HG03571 (cell line): ENCODE measurements around the gene TUFT1.

Experiments used
- ATAC-seq: cut with Tn5 transposase; IDR thresholded peaks from one replicate; pipeline ENCODE4 v1.9.1; 2021; ENCODE audit not compliant: unreplicated experiment

Gene TUFT1

DNA sequence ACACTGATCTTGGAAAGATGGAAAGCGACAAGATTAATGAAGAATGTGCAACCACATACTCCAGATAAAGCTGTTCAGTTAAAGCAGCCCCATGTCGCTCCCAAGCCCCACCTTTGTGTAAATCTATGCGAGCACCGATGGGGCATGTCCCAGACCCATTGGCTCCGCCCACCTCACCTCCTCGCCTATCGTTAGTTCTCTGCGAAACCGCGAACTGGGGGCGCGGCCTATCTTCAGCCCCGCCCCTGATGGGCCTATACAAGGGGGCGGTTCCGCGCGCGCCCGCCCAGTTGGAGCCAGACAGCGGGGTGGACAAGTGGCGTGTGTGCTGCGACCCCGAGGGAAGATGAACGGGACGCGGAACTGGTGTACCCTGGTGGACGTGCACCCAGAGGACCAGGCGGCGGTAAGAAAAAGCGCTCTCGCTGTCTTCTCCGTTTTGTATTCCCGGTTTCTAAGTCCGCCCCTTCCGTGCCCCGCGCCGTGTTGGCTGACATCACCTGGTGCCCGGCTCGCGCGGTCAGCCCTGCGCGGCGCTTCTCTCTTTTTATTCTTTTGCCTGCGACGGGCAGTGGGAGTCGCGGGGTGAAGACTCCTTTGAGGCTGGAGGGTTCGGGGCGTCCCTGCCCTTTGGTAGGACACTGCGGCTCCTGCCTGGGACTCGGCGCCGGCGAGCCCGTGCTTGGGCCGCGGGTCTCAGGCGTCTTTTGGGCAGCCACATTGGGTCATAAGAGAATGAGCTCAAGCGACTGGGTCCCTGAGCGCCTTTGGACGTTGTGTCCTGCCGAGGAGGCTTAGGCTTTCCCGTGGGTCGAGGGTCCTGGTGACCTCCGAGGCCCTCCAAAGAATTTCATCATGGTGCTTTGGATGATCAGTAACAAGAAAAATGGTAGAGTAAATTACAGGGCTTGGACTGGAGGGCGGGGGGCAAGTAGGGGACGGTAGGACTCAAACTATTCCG is at the start of gene TUFT1:
TSS of gene TUFT1 (plus strand) at position 289 of the 961 bp plus-strand sequence. CDS start at position 347, 58 bp downstream.
- ATAC-seq: peak; percentile 82

GRCh38 chr1:151491641-151492040 is 48.5 kb upstream of the TUFT1 start:
- ATAC-seq: no peak

GRCh38 chr1:151492120-151492519 is 48.0 kb upstream of the TUFT1 start:
- no peak for ATAC-seq

- no peak for ATAC-seq
Measured at GRCh38 chr1:151493042-151493441, 47.1 kb upstream of the TUFT1 start.

DNA sequence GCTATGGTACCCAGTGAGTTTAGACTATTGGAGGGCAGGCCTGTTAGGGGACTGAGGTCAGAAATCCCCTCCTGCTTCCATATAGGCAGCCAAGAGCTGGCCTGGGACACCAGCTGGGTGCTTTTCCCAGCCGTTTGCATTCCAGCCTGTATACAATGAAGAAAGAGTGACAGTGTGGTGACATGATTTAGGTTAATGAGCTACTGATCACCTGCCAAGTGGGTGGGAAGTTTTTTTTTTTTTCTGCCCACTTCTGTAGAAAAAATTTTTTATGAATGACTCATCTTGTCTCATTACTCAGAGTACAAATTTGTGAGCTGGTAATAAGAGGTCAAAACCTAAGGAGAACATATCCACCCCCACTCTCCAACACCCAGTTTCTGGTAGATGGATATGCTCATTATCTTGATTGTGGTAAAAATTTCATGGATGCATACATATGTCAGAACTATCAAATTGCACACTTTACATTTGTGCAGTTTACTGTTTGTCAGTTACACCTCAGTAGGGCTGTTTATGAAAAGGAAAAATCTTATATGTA is 45.3 kb upstream of the TUFT1 start:
- no peak for ATAC-seq

DNA sequence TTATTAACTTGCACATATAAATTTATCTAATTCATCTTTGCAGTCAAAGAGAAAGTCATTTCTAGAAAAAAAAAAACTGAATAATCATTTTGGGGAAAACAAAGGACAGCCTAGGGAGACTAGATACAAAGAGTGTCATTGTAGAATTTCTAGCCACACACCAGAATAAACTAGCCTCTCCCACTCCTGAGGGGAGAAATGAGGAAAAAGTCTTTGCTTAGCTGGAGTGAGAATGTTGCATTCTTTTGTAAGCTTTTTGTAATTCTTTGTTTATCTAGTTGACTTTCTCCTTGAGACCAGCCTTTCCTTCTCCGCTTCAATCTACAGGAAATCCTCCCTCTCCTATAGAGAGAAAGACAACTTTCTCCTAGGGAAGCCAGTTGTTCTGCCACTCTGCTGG is 44.8 kb upstream of the TUFT1 start:
- no peak for ATAC-seq

- ATAC-seq: no peak
Measured at GRCh38 chr1:151499365-151499764, 40.7 kb upstream of the TUFT1 start.

- no peak for ATAC-seq
Measured at GRCh38 chr1:151499930-151500329, 40.2 kb upstream of the TUFT1 start.

GRCh38 chr1:151501474-151501873 is 38.6 kb upstream of the TUFT1 start:
- no peak for ATAC-seq

- no peak for ATAC-seq
Measured at GRCh38 chr1:151502035-151502700, 37.9 kb upstream of the TUFT1 start.

GRCh38 chr1:151502859-151503780 is 37.0 kb upstream of the TUFT1 start:
- no peak for ATAC-seq

DNA sequence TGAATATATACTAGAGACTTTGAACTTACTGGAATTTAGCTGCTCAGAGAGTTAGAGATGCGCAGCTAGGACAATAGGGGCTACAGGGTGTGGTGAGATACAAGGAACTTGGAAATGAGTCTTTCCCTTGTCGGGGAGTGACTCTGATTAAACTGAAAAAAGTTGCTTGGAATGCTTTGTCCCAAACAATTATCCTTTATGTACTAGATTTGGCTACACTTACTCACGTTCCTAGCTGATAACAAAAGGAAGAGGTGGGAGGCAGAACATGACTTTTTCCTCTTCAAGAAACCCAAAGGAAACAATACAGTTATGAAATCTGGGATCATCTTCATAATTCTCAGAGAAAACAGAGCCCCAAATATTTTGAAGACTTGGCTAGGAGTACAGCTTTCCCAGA is 35.9 kb upstream of the TUFT1 start:
- no peak for ATAC-seq

- ATAC-seq: no peak
Measured at GRCh38 chr1:151504759-151505158, 35.4 kb upstream of the TUFT1 start.

DNA sequence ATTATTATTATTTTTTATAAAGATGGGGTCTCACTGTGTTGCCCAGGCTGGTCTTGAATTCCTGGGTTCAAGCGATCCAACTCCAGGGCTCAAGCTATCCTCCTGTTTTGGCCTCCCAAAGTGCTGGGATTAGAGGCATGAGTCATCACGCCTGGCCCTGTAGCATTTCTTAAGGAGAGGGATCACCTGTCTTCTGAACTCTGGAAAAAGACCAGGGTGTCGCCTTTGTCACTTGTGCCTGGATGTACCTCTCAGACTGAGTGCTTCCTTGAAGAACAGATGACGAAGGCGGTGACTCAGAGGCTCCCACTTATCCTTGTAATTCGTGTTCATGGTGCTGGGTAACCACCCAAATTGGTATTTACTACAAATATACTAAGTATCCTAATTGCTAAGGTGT is 31.3 kb upstream of the TUFT1 start:
- ATAC-seq: no peak

- no peak for ATAC-seq
Measured at GRCh38 chr1:151509350-151510019, 30.6 kb upstream of the TUFT1 start.

DNA sequence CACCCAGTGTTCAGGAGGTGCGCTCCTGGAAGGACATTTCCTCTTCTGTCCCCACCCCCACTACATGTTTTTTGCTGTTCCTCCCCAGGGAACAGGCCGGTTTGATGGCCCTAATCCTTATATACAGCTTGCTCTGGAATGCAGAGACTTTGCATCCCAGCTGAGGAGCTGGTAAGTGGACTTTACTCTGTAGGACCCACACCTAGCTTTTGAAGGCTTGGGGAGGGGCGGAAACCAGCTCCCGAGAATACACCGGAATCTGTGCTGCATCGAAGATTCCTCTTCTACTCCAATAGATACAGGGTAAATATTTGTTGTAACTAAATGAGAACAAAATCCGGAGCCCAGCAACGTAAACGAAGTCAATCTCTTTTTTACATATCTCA is 30.1 kb upstream of the TUFT1 start:
- no peak for ATAC-seq

DNA sequence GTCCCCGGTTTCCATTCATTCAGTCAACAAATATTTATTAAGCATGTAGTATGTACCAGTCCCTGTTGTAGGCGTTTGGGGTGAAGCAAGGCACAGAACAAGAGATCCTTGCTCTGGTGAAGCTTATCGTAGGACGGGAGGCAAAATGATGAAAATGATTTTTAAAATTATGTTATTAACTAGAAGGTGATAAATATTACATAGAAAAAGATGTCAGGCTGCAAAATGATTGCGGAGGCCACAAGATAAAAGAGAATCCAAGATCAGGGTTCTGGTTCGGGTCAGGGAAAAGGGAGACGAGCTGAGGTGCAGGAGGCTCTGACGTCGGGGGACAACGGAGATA is 29.5 kb upstream of the TUFT1 start:
- no peak for ATAC-seq

- peak; percentile 77 for ATAC-seq
Measured at GRCh38 chr1:151510957-151511635, 29.0 kb upstream of the TUFT1 start, which contains the start of gene CGN. TSS of gene CGN (plus strand) at chr1:151511387. CDS start at chr1:151518520, 7,133 bp downstream.

DNA sequence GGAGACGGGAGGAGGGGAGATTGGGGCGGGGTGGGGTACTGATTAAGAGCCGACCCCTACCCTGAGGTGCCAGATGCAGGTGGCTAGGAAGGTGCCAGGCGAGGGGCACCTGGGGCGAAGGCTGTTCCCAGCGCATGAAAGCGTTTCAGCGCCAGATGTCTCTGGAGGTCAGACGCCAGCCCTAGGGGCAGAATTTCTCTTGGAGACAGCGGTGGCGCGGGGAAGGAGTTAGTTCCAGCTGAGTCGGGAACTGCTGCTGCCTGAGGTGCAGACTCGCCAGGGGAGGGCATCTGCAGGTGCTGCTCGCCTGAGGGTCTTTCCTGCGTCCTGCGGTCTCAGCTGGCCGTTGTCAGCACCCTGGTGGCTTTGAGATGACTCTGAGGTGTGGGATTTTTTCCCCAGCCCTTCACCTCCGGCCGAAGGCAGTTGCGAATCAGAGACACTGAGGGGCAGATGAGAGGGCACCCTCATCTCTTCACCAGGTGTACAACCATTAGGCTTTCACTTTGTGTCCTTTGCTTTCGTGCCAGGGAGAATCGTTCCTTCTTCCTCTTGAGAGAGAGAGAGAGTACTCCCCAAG is 28.4 kb upstream of the TUFT1 start:
- ATAC-seq: peak; percentile 8
